HepG2 (cell line): ENCODE results near the gene PCYT2. TPM values are rescaled to one million over a fixed set of nuclear protein-coding genes. Genes with fewer than 3 reads are reported as not detected.
A peak's percentile ranks its signal among the peaks of the same experiment; 100 is the strongest.

Experiments used
- BORCS8-MEF2B ChIP-seq: sonication (generic); formaldehyde crosslinking; IDR thresholded peaks from 2 replicates; pipeline ENCODE4 v1.8.0; 2022; ENCODE audit warnings: mild to moderate bottlenecking, missing genetic modification reagents
- CSRNP1 ChIP-seq: sonication (generic); formaldehyde crosslinking; IDR thresholded peaks from 2 replicates; pipeline ENCODE4 v1.8.1; 2023; ENCODE audit warnings: mild to moderate bottlenecking, missing genetic modification reagents
- RAD51 ChIP-seq: fragments of 450-650 bp; IDR thresholded peaks from 2 replicates; pipeline ENCODE4 v1.6.1; 2016; ENCODE audit warnings: borderline replicate concordance
- ZFP36 ChIP-seq: fragments of 150-350 bp; IDR thresholded peaks from 2 replicates; pipeline ENCODE4 v1.6.1; 2018; ENCODE audit warnings: borderline replicate concordance, low read length, low read depth; ENCODE audit not compliant: partially characterized antibody
- ZNF503 ChIP-seq: sonication (generic); formaldehyde crosslinking; IDR thresholded peaks from 2 replicates; pipeline ENCODE4 v1.4.0; 2020; ENCODE audit warnings: missing genetic modification reagents
- ZNF749 ChIP-seq: sonication (generic); formaldehyde crosslinking; IDR thresholded peaks from 2 replicates; pipeline ENCODE4 v1.8.0; 2022; ENCODE audit warnings: mild to moderate bottlenecking, missing genetic modification reagents, moderate library complexity, borderline replicate concordance
- polyA plus RNA-seq, 8 experiments: library from polyadenylated mRNA; depleted of rRNA in 3 of 8; stranded (reverse) in 7 of 8; unstranded in 1 of 8; fragments of >200 nt; fragmentation: Illumina TruSeq in 4 of 8; extraction: Trizol in 4 of 8; gene quantifications; 2 replicates each; pipeline versions ENCODE4 v1.2.1 to v1.2.3, GENCODE V29; 2011 to 2016; ENCODE audit warnings: low read depth in 4 of 8, missing spikeins in 1 of 8, mixed read lengths in 1 of 8; ENCODE audit not compliant: insufficient read depth in 1 of 8
- total RNA-seq, 5 experiments: library from RNA; depleted of rRNA; stranded (reverse); fragments of >200 nt; fragmentation: Illumina TruSeq; extraction: Trizol; gene quantifications; 2 replicates each; pipeline ENCODE4 v1.2.3, GENCODE V29; 2016; ENCODE audit warnings: low read depth in 1 of 5
- TF ChIP-seq, protein P1 (sequence below): IDR thresholded peaks from 2 replicates; pipeline ENCODE4 v1.6.1; 2016; ENCODE audit warnings: low read depth, missing genetic modification reagents, missing compliant biosample characterization
- TF ChIP-seq, protein P2 (sequence below): sonication (generic); formaldehyde crosslinking; conservative IDR thresholded peaks from 2 replicates; pipeline ENCODE4 v1.4.0; 2020; ENCODE audit warnings: missing genetic modification reagents
- TF ChIP-seq, protein P3 (sequence below): sonication (generic); formaldehyde crosslinking; conservative IDR thresholded peaks from 2 replicates; pipeline ENCODE4 v1.8.0; 2022; ENCODE audit warnings: mild to moderate bottlenecking, moderate library complexity, missing genetic modification reagents
- TF ChIP-seq, protein P4 (sequence below): sonication (generic); formaldehyde crosslinking; IDR thresholded peaks from 2 replicates; pipeline ENCODE4; 2020; ENCODE audit warnings: missing genetic modification reagents, mild to moderate bottlenecking, borderline replicate concordance

Gene PCYT2
- total and polyA plus RNA-seq, 2 of the 13 experiments (the other 11 are each of a cell fraction or from before 2014, with no cell fraction given) = 147 to 297 TPM

- TF ChIP-seq, protein P1, sequence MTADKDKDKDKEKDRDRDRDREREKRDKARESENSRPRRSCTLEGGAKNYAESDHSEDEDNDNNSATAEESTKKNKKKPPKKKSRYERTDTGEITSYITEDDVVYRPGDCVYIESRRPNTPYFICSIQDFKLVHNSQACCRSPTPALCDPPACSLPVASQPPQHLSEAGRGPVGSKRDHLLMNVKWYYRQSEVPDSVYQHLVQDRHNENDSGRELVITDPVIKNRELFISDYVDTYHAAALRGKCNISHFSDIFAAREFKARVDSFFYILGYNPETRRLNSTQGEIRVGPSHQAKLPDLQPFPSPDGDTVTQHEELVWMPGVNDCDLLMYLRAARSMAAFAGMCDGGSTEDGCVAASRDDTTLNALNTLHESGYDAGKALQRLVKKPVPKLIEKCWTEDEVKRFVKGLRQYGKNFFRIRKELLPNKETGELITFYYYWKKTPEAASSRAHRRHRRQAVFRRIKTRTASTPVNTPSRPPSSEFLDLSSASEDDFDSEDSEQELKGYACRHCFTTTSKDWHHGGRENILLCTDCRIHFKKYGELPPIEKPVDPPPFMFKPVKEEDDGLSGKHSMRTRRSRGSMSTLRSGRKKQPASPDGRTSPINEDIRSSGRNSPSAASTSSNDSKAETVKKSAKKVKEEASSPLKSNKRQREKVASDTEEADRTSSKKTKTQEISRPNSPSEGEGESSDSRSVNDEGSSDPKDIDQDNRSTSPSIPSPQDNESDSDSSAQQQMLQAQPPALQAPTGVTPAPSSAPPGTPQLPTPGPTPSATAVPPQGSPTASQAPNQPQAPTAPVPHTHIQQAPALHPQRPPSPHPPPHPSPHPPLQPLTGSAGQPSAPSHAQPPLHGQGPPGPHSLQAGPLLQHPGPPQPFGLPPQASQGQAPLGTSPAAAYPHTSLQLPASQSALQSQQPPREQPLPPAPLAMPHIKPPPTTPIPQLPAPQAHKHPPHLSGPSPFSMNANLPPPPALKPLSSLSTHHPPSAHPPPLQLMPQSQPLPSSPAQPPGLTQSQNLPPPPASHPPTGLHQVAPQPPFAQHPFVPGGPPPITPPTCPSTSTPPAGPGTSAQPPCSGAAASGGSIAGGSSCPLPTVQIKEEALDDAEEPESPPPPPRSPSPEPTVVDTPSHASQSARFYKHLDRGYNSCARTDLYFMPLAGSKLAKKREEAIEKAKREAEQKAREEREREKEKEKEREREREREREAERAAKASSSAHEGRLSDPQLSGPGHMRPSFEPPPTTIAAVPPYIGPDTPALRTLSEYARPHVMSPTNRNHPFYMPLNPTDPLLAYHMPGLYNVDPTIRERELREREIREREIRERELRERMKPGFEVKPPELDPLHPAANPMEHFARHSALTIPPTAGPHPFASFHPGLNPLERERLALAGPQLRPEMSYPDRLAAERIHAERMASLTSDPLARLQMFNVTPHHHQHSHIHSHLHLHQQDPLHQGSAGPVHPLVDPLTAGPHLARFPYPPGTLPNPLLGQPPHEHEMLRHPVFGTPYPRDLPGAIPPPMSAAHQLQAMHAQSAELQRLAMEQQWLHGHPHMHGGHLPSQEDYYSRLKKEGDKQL = no peak; the same call in 1 of the 2 replicates
- TF ChIP-seq RAD51 = no peak
- TF ChIP-seq, protein P2, sequence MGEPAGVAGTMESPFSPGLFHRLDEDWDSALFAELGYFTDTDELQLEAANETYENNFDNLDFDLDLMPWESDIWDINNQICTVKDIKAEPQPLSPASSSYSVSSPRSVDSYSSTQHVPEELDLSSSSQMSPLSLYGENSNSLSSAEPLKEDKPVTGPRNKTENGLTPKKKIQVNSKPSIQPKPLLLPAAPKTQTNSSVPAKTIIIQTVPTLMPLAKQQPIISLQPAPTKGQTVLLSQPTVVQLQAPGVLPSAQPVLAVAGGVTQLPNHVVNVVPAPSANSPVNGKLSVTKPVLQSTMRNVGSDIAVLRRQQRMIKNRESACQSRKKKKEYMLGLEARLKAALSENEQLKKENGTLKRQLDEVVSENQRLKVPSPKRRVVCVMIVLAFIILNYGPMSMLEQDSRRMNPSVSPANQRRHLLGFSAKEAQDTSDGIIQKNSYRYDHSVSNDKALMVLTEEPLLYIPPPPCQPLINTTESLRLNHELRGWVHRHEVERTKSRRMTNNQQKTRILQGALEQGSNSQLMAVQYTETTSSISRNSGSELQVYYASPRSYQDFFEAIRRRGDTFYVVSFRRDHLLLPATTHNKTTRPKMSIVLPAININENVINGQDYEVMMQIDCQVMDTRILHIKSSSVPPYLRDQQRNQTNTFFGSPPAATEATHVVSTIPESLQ (CRISPR knock-in tag) = no peak
- TF ChIP-seq ZNF503 = no peak
- peak; percentile 96 for TF ChIP-seq ZNF749 (CRISPR knock-in tag)
- TF ChIP-seq, protein P3, sequence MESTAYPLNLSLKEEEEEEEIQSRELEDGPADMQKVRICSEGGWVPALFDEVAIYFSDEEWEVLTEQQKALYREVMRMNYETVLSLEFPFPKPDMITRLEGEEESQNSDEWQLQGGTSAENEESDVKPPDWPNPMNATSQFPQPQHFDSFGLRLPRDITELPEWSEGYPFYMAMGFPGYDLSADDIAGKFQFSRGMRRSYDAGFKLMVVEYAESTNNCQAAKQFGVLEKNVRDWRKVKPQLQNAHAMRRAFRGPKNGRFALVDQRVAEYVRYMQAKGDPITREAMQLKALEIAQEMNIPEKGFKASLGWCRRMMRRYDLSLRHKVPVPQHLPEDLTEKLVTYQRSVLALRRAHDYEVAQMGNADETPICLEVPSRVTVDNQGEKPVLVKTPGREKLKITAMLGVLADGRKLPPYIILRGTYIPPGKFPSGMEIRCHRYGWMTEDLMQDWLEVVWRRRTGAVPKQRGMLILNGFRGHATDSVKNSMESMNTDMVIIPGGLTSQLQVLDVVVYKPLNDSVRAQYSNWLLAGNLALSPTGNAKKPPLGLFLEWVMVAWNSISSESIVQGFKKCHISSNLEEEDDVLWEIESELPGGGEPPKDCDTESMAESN (CRISPR knock-in tag) = peak; percentile 82
- TF ChIP-seq CSRNP1 (CRISPR knock-in tag) = 0 out of 2 replicates have a peak, but pooled peaks have one; percentile 5
- peak; percentile 87 for TF ChIP-seq BORCS8-MEF2B
- TF ChIP-seq, protein P4, sequence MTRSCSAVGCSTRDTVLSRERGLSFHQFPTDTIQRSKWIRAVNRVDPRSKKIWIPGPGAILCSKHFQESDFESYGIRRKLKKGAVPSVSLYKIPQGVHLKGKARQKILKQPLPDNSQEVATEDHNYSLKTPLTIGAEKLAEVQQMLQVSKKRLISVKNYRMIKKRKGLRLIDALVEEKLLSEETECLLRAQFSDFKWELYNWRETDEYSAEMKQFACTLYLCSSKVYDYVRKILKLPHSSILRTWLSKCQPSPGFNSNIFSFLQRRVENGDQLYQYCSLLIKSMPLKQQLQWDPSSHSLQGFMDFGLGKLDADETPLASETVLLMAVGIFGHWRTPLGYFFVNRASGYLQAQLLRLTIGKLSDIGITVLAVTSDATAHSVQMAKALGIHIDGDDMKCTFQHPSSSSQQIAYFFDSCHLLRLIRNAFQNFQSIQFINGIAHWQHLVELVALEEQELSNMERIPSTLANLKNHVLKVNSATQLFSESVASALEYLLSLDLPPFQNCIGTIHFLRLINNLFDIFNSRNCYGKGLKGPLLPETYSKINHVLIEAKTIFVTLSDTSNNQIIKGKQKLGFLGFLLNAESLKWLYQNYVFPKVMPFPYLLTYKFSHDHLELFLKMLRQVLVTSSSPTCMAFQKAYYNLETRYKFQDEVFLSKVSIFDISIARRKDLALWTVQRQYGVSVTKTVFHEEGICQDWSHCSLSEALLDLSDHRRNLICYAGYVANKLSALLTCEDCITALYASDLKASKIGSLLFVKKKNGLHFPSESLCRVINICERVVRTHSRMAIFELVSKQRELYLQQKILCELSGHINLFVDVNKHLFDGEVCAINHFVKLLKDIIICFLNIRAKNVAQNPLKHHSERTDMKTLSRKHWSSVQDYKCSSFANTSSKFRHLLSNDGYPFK (CRISPR knock-in tag) = no peak
- TF ChIP-seq ZFP36 = no peak
These were observed 51.1 kb downstream of the PCYT2 start, which contains the start of gene P4HB (continued) for GRCh38 chr17:81859906-81860755.
